HG02571 (cell line): Measurements from ENCODE around the gene DIP2A.

Source experiments
- ATAC-seq: cut with Tn5 transposase; IDR thresholded peaks from one replicate; pipeline ENCODE4 v1.9.1; 2021; ENCODE audit warnings: mild to moderate bottlenecking, moderate library complexity; ENCODE audit not compliant: unreplicated experiment

Gene DIP2A

GRCh38 chr21:46458315-46459023, at the start of gene DIP2A:
DIP2A (plus strand) TSS chr21:46458891; CDS start chr21:46459132, 241 bp downstream.
- peak; percentile 91 for ATAC-seq

- no peak for ATAC-seq
Observed at GRCh38 chr21:46409641-46410406, 48.9 kb upstream of the DIP2A start.

GRCh38 chr21:46410516-46410915, 48.2 kb upstream of the DIP2A start:
- ATAC-seq: no peak

GRCh38 chr21:46411236-46411635, 47.5 kb upstream of the DIP2A start:
- ATAC-seq: no peak

GRCh38 chr21:46411691-46412090, 47.0 kb upstream of the DIP2A start:
- ATAC-seq: no peak

GRCh38 chr21:46412521-46413364, 45.9 kb upstream of the DIP2A start:
- no peak for ATAC-seq

GRCh38 chr21:46413365-46413696, 45.4 kb upstream of the DIP2A start:
- ATAC-seq: no peak

- ATAC-seq: no peak
Observed at GRCh38 chr21:46414965-46415275, 43.8 kb upstream of the DIP2A start.

GRCh38 chr21:46416551-46416950, 42.1 kb upstream of the DIP2A start:
- no peak for ATAC-seq

GRCh38 chr21:46418265-46418946, 40.3 kb upstream of the DIP2A start:
- no peak for ATAC-seq

- ATAC-seq: no peak
Observed at GRCh38 chr21:46420241-46421190, 38.2 kb upstream of the DIP2A start.

GRCh38 chr21:46421191-46421750, 37.4 kb upstream of the DIP2A start:
- ATAC-seq: no peak

GRCh38 chr21:46421756-46422555, 36.7 kb upstream of the DIP2A start:
- ATAC-seq: no peak

GRCh38 chr21:46422636-46423241, 36.0 kb upstream of the DIP2A start:
- no peak for ATAC-seq

GRCh38 chr21:46423546-46424038, 35.1 kb upstream of the DIP2A start:
- ATAC-seq: no peak

GRCh38 chr21:46424039-46424591, 34.6 kb upstream of the DIP2A start:
- no peak for ATAC-seq

GRCh38 chr21:46424621-46425020, 34.1 kb upstream of the DIP2A start:
- ATAC-seq: no peak

- ATAC-seq: no peak
Observed at GRCh38 chr21:46425041-46425440, 33.6 kb upstream of the DIP2A start.
